Gastroesophageal sphincter (tissue), 4 donors: Measurements from ENCODE around the gene CFDP1. TPM values are rescaled to one million over a fixed set of nuclear protein-coding genes. Genes with fewer than 3 reads are reported as not detected.

ENCODE experiments used
- ATAC-seq: fragments of 150-250 bp; one replicate; pipeline ENCODE4 v1.9.1; 2016; ENCODE audit warnings: mild to moderate bottlenecking, moderate library complexity
- H3K27ac ChIP-seq, 4 donors: fragments of 200-600 bp; sonication (generic) in 3 of 4; 1 replicate in 3 of 4; 2 replicates in 1 of 4; pipeline ENCODE4 v1.5.1; 2016 to 2019
- H3K27me3 ChIP-seq: fragments of 200-600 bp; sonication (generic); one replicate; pipeline ENCODE4 v1.5.1; 2019
- H3K36me3 ChIP-seq, 2 donors: fragments of 200-600 bp; sonication (generic); one replicate each; pipeline ENCODE4 v1.5.1; 2019; ENCODE audit warnings: control low read depth in 1 of 2
- H3K4me1 ChIP-seq, 3 donors: fragments of 200-600 bp; sonication (generic); 1 replicate in 2 of 3; 2 replicates in 1 of 3; pipeline ENCODE4 v1.5.1; 2016 to 2019; ENCODE audit warnings: control low read depth in 2 of 3
- H3K4me3 ChIP-seq, 2 donors: fragments of 200-600 bp; sonication (generic); one replicate each; pipeline ENCODE4 v1.5.1; 2019; ENCODE audit warnings: mild to moderate bottlenecking in 1 of 2, moderate library complexity in 1 of 2
- H3K9me3 ChIP-seq, 3 donors: fragments of 200-600 bp; sonication (generic); one replicate each; pipeline ENCODE4 v1.5.1; 2017 to 2019; ENCODE audit warnings: control low read depth in 2 of 3
- EP300 ChIP-seq: sonication (generic); formaldehyde crosslinking; IDR thresholded peaks from one replicate; pipeline ENCODE4 v1.6.1; 2017; ENCODE audit warnings: antibody characterized with exemption, mild to moderate bottlenecking
- POLR2A ChIP-seq, 2 donors: fragments of 450-650 bp; IDR thresholded peaks; one replicate each; pipeline ENCODE4 v1.6.1; 2017; ENCODE audit warnings: antibody characterized with exemption in 2 of 2, mild to moderate bottlenecking in 2 of 2, moderate library complexity in 1 of 2
- POLR2AphosphoS5 ChIP-seq: sonication (generic); formaldehyde crosslinking; IDR thresholded peaks from one replicate; pipeline ENCODE4 v1.6.1; 2017; ENCODE audit warnings: antibody characterized with exemption
- WGBS, 2 donors: methylation state at CpG; one replicate each; pipeline ENCODE4 v1.1.5; 2018; ENCODE audit warnings: low coverage in 1 of 2; 5-methylcytosine and 5-hydroxymethylcytosine counted together
- total RNA-seq, 4 donors: library from RNA; depleted of rRNA; stranded (reverse); fragments of >200 nt; gene quantifications; one replicate each; pipeline ENCODE4 v1.1.0, GENCODE V29; 2016
- TF ChIP-seq, protein P1 (sequence below), 4 experiments: fragments of 200-600 bp in 2 of 4; fragments of 450-650 bp in 2 of 4; sonication (generic) in 1 of 4; IDR thresholded peaks; one replicate each; pipeline ENCODE4 v1.5.1; 2017 to 2019; ENCODE audit warnings: antibody characterized with exemption in 4 of 4, mild to moderate bottlenecking in 2 of 4, moderate library complexity in 2 of 4

Gene CFDP1
- total RNA-seq, 4 donors from 2014 or later = 45.1 to 70.0 (median 50.0) TPM

GRCh38 chr16:75461575-75461974 is 28.3 kb upstream of the CFDP1 start:
- H3K36me3 ChIP-seq = no peaks in the 10 kb centered on the region
- peaks cover 0 to 31% (median 4%) of the 10 kb centered on the region in 3 donors for H3K4me1 ChIP-seq
- TF ChIP-seq POLR2AphosphoS5 = no peak
- no peak for TF ChIP-seq EP300
- TF ChIP-seq, protein P1, sequence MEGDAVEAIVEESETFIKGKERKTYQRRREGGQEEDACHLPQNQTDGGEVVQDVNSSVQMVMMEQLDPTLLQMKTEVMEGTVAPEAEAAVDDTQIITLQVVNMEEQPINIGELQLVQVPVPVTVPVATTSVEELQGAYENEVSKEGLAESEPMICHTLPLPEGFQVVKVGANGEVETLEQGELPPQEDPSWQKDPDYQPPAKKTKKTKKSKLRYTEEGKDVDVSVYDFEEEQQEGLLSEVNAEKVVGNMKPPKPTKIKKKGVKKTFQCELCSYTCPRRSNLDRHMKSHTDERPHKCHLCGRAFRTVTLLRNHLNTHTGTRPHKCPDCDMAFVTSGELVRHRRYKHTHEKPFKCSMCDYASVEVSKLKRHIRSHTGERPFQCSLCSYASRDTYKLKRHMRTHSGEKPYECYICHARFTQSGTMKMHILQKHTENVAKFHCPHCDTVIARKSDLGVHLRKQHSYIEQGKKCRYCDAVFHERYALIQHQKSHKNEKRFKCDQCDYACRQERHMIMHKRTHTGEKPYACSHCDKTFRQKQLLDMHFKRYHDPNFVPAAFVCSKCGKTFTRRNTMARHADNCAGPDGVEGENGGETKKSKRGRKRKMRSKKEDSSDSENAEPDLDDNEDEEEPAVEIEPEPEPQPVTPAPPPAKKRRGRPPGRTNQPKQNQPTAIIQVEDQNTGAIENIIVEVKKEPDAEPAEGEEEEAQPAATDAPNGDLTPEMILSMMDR (IDR thresholded peaks at IDR 0.05) = no peak
- no peak for TF ChIP-seq POLR2A (IDR thresholded peaks at IDR 0.05)
- no peak overlapping the region for H3K27ac ChIP-seq
- no peaks in the 10 kb centered on the region for H3K27me3 ChIP-seq
- ATAC-seq = no peak
- WGBS, 2 donors = 65 to 79% methylated on average over 2 of the region's 2 CpGs
- H3K4me3 ChIP-seq = no peak overlapping the region
- no peaks in the 10 kb centered on the region for H3K9me3 ChIP-seq

- H3K36me3 ChIP-seq = no peaks in the 10 kb centered on the region
- H3K4me3 ChIP-seq = no peak overlapping the region
- H3K9me3 ChIP-seq = no peaks in the 10 kb centered on the region
- H3K4me1 ChIP-seq = peaks cover 0 to 37% (median 4%) of the 10 kb centered on the region in 3 donors
- TF ChIP-seq, protein P1 (IDR thresholded peaks at IDR 0.05) = no peak
- no peak for TF ChIP-seq POLR2AphosphoS5
- TF ChIP-seq EP300 = no peak
- no peak for TF ChIP-seq POLR2A (IDR thresholded peaks at IDR 0.05)
- H3K27ac ChIP-seq = no peak overlapping the region
- H3K27me3 ChIP-seq = no peaks in the 10 kb centered on the region
- no peak for ATAC-seq
- WGBS, 2 donors = 13% methylated on average over 1 of the region's 1 CpG; no CpG with 5 or more reads in 1 of the 2 donors
Observed at GRCh38 chr16:75460446-75460845, 27.1 kb upstream of the CFDP1 start.

DNA sequence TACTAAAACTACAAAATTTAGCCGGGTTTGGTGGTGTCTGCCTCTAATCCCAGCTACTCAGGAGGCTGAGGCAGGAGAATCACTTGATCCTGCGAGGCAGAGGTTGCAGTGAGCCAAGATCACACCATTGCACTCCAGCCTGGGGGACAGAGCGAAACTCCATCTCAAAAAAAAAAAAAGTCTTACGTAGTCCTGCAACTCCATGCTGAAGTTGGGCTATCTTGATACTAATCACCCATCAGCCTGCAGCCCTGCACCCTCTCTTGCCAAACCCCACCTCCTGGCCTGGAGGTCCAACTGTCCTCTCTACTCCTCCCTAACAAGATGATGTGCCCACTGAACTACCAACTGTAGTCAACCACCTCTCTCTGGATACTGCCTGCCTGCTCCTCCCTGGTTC is 26.4 kb upstream of the CFDP1 start:
- Histone ChIP-seq H3K4me3 (no peak overlapping the region), H3K4me1 (peaks cover 0 to 37% (median 4%) of the 10 kb centered on the region in 3 donors), H3K27ac (no peak overlapping the region), H3K36me3 (no peaks in the 10 kb centered on the region), H3K9me3 (no peaks in the 10 kb centered on the region), H3K27me3 (no peaks in the 10 kb centered on the region)
- no peak for ATAC-seq
- TF ChIP-seq EP300 (no peak), POLR2AphosphoS5 (no peak)
- 85% methylated on average over 2 of the region's 4 CpGs; no CpG with 5 or more reads in 1 of the 2 donors for WGBS, 2 donors

GRCh38 chr16:75458439-75458838 is 25.1 kb upstream of the CFDP1 start:
- H3K27ac ChIP-seq = no peak overlapping the region
- no peaks in the 10 kb centered on the region for H3K27me3 ChIP-seq
- peaks cover 0 to 36% (median 4%) of the 10 kb centered on the region in 3 donors for H3K4me1 ChIP-seq
- TF ChIP-seq, protein P1 (IDR thresholded peaks at IDR 0.05) = no peak
- TF ChIP-seq EP300 (no peak), POLR2A (IDR thresholded peaks at IDR 0.05) (no peak), POLR2AphosphoS5 (no peak)
- ATAC-seq = no peak
- H3K36me3 ChIP-seq = no peaks in the 10 kb centered on the region
- no peaks in the 10 kb centered on the region for H3K9me3 ChIP-seq
- H3K4me3 ChIP-seq = no peak overlapping the region
- 74 to 100% methylated on average over 1 to 2 of the region's 2 CpGs for WGBS, 2 donors

DNA sequence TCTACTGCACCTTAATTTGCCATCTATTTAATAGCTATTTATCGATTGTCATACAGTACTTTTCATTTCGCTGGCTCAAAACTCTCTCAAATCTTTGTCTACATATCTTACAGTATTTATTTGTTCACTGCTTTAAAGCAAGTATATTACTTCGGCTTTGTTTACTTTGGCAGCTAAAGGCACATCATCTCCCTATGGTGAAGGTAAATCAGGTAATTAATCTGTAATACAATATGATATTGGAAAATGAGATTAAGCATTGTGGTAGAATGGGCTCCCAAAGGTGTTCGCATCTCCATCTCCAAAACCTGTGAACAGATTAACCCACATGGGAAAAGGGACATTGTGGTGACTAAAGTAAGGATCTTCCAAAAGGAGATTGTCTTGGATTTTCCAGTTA is 24.7 kb upstream of the CFDP1 start:
- Histone ChIP-seq H3K27ac (no peak overlapping the region), H3K36me3 (no peaks in the 10 kb centered on the region), H3K4me3 (no peak overlapping the region), H3K4me1 (peaks cover 0 to 32% (median 4%) of the 10 kb centered on the region in 3 donors), H3K27me3 (no peaks in the 10 kb centered on the region), H3K9me3 (no peaks in the 10 kb centered on the region)
- no peak for ATAC-seq
- WGBS, 2 donors = 93 to 94% methylated on average over 2 to 4 of the region's 4 CpGs
- TF ChIP-seq EP300 (no peak), POLR2AphosphoS5 (no peak)
- TF ChIP-seq, protein P1 (IDR thresholded peaks at IDR 0.05) = no peak
